Right lobe of liver (tissue), 6 donors: ENCODE measurements around the gene COL23A1. TPM values are rescaled to one million over a fixed set of nuclear protein-coding genes. Genes with fewer than 3 reads are reported as not detected.

Experiments used
- ATAC-seq, 4 donors: fragments of 200-7000 bp; cut with Tn5 transposase; one replicate each; pipeline ENCODE4 v1.9.1; 2020; ENCODE audit warnings: mild to moderate bottlenecking in 4 of 4, moderate library complexity in 4 of 4
- DNase-seq, 3 donors: peaks; one replicate each; pipeline ENCODE4 v3.0.0-alpha.2; 2020
- H3K27ac ChIP-seq, 3 donors: fragments of 200-600 bp; one replicate each; pipeline ENCODE4 v1.8.0; 2022
- H3K27me3 ChIP-seq, 2 donors: fragments of 200-600 bp; one replicate each; pipeline ENCODE4 v1.8.0; 2022
- H3K36me3 ChIP-seq, 4 donors: fragments of 200-600 bp; sonication (generic) in 1 of 4; one replicate each; pipeline versions ENCODE4 v1.5.1 to v1.8.0; 2017 to 2022; ENCODE audit warnings: control low read depth in 1 of 4
- H3K4me1 ChIP-seq, 4 donors: fragments of 200-600 bp; sonication (generic) in 1 of 4; one replicate each; pipeline versions ENCODE4 v1.5.1 to v1.8.0; 2017 to 2022; ENCODE audit warnings: control low read depth in 1 of 4
- H3K4me3 ChIP-seq, 3 donors: fragments of 200-600 bp; one replicate each; pipeline ENCODE4 v1.8.0; 2022
- H3K9me3 ChIP-seq, 4 donors: fragments of 200-600 bp; sonication (generic) in 1 of 4; one replicate each; pipeline versions ENCODE4 v1.5.1 to v1.8.0; 2017 to 2022; ENCODE audit warnings: control low read depth in 1 of 4
- POLR2A ChIP-seq: fragments of 450-650 bp; IDR thresholded peaks from one replicate; pipeline ENCODE4 v1.6.1; 2017; ENCODE audit warnings: antibody characterized with exemption, mild to moderate bottlenecking
- WGBS: methylation state at CpG from one replicate; pipeline ENCODE4 v1.1.6; 2018; ENCODE audit warnings: low coverage, low lambda C conversion rate; ENCODE audit not compliant: insufficient coverage; ENCODE audit errors: missing lambda C conversion rate; 5-methylcytosine and 5-hydroxymethylcytosine counted together
- intact Hi-C, 2 donors: fragments of 100-400 bp; cut with DNase I; formaldehyde crosslinking; loops; one replicate each; pipeline versions ENCODE4 v1.11.2 to v1.14.1; 2022
- total RNA-seq, 6 experiments: library from RNA; depleted of rRNA in 2 of 6; stranded (reverse); fragments of >200 nt in 2 of 6; fragmentation: NEBNext Ultra II Directional in 3 of 6; extraction: Animal tissue kit (Norgen Biotek cat#: 25700) in 3 of 6; gene quantifications; one replicate each; pipeline versions ENCODE4 v1.1.0 to v1.2.4, GENCODE V29; 2016 to 2023
- TF ChIP-seq, protein P1 (sequence below), 4 donors: fragments of 200-600 bp in 3 of 4; fragments of 450-650 bp in 1 of 4; IDR thresholded peaks; one replicate each; pipeline versions ENCODE4 v1.5.1 to v1.8.0; 2016 to 2022; ENCODE audit warnings: antibody characterized with exemption in 4 of 4, mild to moderate bottlenecking in 2 of 4
- donor health status: DM: no; HTN: yes; CAD: no.
- donor health status: DM: no; HTN: no; CAD: no.
- donor health status: DM: no; HTN: no; CAD: no.
- donor health status: DM: no; HTN: yes; CAD: no.
- donor health status: DM: no; HTN: yes; CAD: no.

Gene COL23A1
- total RNA-seq, 6 experiments from 2014 or later = 0.25 to 1.2 (median 0.50) TPM

DNA sequence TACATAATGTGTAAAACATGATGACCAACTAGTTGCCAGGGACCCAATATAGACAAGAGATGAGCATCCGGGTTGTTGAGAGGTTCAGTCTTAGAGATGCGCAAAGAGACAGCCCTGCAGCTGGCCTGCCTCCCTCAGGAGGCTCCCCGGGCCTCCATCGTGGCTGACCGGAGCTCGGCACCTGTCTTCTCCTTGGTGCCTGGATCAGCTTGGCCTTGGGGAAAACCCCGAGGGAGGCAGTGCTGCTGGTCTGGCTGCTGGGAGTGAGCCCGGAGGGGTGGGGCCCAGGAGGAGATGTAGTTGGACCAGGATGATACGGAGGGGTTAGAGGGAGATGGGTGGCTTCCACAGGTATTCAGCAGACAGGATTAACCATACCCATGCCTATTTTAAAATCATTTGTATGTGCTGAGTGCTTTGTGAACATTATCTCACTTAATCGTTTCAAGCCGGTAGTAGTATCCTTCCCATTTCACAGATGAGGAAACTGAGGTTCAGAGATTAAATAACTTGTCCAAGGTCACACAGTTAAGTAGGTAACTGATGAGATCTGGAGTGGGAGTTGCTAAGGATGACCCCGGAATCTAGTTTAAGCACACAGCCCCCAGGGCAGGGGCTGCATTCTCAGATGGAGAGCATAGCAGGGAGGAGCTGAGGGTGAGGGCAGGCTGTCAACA lies 173.8 kb downstream of the COL23A1 start:
- 71% methylated on average over 5 of the region's 12 CpGs for WGBS

DNA sequence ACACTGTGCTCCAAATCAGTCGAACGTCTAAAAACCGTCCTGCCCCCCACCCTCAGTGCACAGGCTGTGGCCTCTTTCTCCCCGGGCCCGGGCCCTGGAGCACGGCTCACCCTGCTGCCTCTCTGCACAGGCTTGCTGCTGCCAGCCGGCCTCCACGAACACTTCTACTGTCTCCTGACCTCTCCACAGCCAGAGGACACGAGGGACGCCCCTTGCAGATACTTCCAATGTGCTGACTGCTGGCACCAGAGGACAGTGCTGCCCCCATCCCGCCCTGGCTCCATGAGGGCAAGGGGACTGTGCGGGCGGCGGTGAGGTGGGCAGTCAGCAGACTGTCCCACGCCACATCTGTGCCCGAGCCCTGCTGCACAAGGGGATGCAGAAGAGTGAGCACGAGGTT lies 174.8 kb downstream of the COL23A1 start:
- intact Hi-C loops = no loop called here
- Histone ChIP-seq H3K36me3 (no peaks in the 10 kb centered on the region), H3K27me3 (no peaks in the 10 kb centered on the region), H3K9me3 (no peaks in the 10 kb centered on the region), H3K27ac (no peak overlapping the region), H3K4me1 (no peaks in the 10 kb centered on the region), H3K4me3 (no peak overlapping the region)
- 100% methylated on average over 1 of the region's 17 CpGs for WGBS
- ATAC-seq = peak in 1 of 4 donors; percentile 11
- peak in 1 of 3 donors; percentile 32 for DNase-seq
- TF ChIP-seq, protein P1, sequence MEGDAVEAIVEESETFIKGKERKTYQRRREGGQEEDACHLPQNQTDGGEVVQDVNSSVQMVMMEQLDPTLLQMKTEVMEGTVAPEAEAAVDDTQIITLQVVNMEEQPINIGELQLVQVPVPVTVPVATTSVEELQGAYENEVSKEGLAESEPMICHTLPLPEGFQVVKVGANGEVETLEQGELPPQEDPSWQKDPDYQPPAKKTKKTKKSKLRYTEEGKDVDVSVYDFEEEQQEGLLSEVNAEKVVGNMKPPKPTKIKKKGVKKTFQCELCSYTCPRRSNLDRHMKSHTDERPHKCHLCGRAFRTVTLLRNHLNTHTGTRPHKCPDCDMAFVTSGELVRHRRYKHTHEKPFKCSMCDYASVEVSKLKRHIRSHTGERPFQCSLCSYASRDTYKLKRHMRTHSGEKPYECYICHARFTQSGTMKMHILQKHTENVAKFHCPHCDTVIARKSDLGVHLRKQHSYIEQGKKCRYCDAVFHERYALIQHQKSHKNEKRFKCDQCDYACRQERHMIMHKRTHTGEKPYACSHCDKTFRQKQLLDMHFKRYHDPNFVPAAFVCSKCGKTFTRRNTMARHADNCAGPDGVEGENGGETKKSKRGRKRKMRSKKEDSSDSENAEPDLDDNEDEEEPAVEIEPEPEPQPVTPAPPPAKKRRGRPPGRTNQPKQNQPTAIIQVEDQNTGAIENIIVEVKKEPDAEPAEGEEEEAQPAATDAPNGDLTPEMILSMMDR (IDR thresholded peaks at IDR 0.05) = no peak
- TF ChIP-seq POLR2A = no peak

More for the DNA sequence above, 173.8 kb downstream of the COL23A1 start:
- Histone ChIP-seq H3K9me3 (no peaks in the 10 kb centered on the region), H3K27ac (no peak overlapping the region), H3K4me3 (no peak overlapping the region), H3K4me1 (no peaks in the 10 kb centered on the region), H3K27me3 (no peaks in the 10 kb centered on the region), H3K36me3 (no peaks in the 10 kb centered on the region)
- intact Hi-C loops = no loop called here
- peak in 1 of 3 donors; percentile 25 for DNase-seq
- no peak for ATAC-seq
- TF ChIP-seq POLR2A = no peak
- TF ChIP-seq, protein P1 (IDR thresholded peaks at IDR 0.05) = no peak

DNA sequence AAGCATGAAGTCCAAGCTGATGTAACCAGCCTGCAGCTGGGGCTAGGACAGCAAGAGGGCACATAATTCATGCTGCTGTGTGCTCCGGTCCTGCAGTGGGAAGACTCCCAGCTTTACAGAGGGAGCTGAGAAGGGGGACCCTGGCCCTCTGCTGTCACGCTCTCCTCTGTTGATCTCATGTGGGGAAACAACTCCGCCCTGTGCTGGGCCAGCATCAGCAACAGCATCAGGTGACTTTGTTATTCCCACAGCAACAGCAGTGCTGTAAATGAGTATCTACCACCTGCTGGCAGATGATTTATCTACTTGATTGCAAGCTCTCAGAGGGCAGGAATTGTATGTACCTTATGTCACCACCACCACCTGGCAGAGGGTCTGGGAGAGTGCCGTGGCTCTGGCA lies 176.2 kb downstream of the COL23A1 start:
- 63% methylated on average over 2 of the region's 4 CpGs for WGBS
- DNase-seq (peak in 1 of 3 donors; percentile 34), ATAC-seq (no peak)
- intact Hi-C loops = no loop called here
- TF ChIP-seq, protein P1 (IDR thresholded peaks at IDR 0.05) = no peak
- no peak for TF ChIP-seq POLR2A
- H3K36me3 ChIP-seq = no peaks in the 10 kb centered on the region
- no peak overlapping the region for H3K27ac ChIP-seq
- no peaks in the 10 kb centered on the region for H3K4me1 ChIP-seq
- H3K9me3 ChIP-seq = no peaks in the 10 kb centered on the region
- no peak overlapping the region for H3K4me3 ChIP-seq
- no peaks in the 10 kb centered on the region for H3K27me3 ChIP-seq

DNA sequence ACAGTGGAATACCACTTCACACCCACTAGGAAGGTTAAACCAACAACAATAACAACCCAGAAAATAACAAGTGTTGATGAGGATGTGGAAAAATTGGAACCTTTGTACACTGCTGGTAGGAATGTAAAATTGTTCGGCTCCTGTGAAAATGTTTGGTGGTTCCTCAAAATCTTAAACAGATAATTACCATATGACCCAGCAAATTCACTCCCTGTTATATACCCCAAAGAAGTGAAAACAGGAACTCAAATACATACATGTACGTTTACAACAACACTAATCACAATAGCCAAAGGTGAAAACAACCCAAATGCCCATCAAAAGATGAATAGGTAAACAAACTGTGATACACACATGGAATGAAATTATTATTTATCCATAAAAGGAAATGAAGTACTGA lies 179.1 kb downstream of the COL23A1 start:
- ATAC-seq (no peak), DNase-seq (no peak)
- Histone ChIP-seq H3K36me3 (no peaks in the 10 kb centered on the region), H3K9me3 (no peaks in the 10 kb centered on the region), H3K27me3 (no peaks in the 10 kb centered on the region), H3K27ac (no peak overlapping the region), H3K4me1 (no peaks in the 10 kb centered on the region), H3K4me3 (no peak overlapping the region)
- TF ChIP-seq, protein P1 (IDR thresholded peaks at IDR 0.05) = no peak
- TF ChIP-seq POLR2A = no peak
- 39% methylated on average over 2 of the region's 2 CpGs for WGBS
- intact Hi-C loops = no loop called here
